ENCODE results near the gene PBX4.
"Not testable (repeated sequence)": the region's sequence is repeated elsewhere in the genome, so short reads cannot be mapped to it uniquely, and the experiment has no call there.

DNA sequence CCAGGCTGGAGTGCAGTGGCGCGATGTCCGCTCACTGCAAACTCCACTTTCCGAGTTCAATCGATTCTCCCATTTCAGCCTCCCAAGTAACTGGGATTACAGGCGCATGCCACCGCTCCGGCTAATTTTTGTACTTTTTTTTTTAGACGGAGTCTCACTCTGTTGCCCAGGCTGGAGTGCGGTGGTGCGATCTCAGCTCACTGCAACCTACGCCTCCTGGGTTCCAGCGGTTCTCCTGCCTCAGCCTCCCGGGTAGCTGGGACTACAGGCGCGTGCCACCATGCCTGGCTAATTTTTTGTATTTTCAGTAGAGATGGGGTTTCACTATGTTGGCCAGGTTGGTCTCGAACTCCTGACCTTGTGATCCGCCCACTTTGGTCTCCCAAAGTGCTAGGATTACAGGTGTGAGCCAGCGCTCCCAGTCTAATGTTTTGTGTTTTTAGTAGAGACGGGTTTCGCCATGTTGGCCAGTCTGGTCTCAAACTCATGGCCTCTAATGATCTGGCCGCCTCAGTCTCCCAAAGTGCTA, 47.0 kb upstream of the PBX4 start:
- TF ChIP-seq, protein P1, sequence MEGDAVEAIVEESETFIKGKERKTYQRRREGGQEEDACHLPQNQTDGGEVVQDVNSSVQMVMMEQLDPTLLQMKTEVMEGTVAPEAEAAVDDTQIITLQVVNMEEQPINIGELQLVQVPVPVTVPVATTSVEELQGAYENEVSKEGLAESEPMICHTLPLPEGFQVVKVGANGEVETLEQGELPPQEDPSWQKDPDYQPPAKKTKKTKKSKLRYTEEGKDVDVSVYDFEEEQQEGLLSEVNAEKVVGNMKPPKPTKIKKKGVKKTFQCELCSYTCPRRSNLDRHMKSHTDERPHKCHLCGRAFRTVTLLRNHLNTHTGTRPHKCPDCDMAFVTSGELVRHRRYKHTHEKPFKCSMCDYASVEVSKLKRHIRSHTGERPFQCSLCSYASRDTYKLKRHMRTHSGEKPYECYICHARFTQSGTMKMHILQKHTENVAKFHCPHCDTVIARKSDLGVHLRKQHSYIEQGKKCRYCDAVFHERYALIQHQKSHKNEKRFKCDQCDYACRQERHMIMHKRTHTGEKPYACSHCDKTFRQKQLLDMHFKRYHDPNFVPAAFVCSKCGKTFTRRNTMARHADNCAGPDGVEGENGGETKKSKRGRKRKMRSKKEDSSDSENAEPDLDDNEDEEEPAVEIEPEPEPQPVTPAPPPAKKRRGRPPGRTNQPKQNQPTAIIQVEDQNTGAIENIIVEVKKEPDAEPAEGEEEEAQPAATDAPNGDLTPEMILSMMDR (IDR thresholded peaks at IDR 0.05), result not testable (repeated sequence)
- TF ChIP-seq EP300, POLR2A (IDR thresholded peaks at IDR 0.05): not testable (repeated sequence)

All from gastroesophageal sphincter (tissue), 3 donors.